ENCODE measurements around the gene CITED1. TPM values are rescaled to one million over a fixed set of nuclear protein-coding genes. Genes with fewer than 3 reads are reported as not detected.
"Not testable (repeated sequence)": the region's sequence is repeated elsewhere in the genome, so short reads cannot be mapped to it uniquely, and the experiment has no call there.

The CITED1 gene
- total RNA-seq, 1 donor from 2014 or later = not detected

DNA sequence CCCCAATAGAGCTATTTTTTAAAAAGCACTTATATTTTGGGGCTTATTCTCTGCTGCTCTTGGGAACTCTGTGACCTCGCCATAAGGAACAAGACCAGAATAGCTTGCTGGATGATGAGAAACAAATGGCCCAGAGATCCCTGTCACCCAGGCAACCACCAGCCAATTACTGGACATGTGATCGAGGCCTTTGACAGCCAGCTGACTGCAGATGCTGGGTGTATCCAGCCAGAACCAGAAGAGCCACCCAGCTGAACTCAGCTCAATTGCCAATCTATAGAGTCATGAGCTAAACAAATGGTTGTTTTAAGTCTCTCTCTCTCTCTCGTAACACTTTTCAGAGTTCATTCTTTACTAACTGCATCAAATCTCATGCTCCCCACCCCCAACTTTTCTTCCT lies 24.4 kb upstream of the CITED1 start:
- Histone ChIP-seq H3K27ac (replicated peaks) (no peak overlapping the region), H3K27me3 (ENCODE audit: low read depth) (no peaks in the 10 kb centered on the region), H3K36me3 (no peaks in the 10 kb centered on the region), H3K9me3 (replicated peaks) (no peaks in the 10 kb centered on the region), H3K4me1 (no peaks in the 10 kb centered on the region), H3K4me3 (no peak overlapping the region)
- intact Hi-C loops (cut with micrococcal nuclease) = no loop called here
- TF ChIP-seq, protein P1, sequence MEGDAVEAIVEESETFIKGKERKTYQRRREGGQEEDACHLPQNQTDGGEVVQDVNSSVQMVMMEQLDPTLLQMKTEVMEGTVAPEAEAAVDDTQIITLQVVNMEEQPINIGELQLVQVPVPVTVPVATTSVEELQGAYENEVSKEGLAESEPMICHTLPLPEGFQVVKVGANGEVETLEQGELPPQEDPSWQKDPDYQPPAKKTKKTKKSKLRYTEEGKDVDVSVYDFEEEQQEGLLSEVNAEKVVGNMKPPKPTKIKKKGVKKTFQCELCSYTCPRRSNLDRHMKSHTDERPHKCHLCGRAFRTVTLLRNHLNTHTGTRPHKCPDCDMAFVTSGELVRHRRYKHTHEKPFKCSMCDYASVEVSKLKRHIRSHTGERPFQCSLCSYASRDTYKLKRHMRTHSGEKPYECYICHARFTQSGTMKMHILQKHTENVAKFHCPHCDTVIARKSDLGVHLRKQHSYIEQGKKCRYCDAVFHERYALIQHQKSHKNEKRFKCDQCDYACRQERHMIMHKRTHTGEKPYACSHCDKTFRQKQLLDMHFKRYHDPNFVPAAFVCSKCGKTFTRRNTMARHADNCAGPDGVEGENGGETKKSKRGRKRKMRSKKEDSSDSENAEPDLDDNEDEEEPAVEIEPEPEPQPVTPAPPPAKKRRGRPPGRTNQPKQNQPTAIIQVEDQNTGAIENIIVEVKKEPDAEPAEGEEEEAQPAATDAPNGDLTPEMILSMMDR (IDR thresholded peaks at IDR 0.05; ENCODE audit: borderline replicate concordance) = no peak
- DNase-seq = no peak

DNA sequence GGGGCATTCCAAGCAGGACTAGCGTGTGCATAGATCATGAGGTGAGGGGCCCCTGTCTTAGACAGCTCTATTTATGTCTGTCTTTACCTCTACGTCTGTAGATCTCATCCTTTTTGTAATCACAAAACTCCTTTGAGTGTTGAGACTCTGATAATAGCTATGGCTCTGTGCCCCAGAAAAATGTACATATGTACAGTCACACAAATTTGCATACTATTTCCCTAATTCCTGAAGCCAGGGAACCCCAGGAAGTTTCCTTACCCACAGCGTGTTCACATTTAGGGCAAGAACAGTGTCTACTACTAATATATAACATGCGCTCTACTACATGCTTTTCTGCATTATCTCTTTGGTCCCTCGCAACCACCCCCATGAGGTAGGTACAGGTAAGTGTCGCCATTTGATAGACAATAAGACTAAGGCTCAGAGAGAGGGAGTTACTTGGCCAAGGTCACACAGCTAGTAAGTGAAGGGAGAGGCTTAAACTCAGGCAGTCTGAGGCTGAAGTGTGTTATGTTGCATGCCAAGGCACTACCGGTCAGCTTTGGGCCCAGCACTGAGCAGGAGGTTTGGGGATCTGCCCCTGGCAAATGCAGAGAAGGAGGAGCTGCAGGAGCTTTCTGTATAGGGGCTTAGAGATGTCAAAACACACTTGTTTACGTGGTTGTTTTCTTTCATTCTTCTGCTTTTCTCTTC lies 21.0 kb upstream of the CITED1 start:
- no peak for DNase-seq
- H3K27ac ChIP-seq (replicated peaks) = no peak overlapping the region
- intact Hi-C loops (cut with micrococcal nuclease) = no loop called here

DNA sequence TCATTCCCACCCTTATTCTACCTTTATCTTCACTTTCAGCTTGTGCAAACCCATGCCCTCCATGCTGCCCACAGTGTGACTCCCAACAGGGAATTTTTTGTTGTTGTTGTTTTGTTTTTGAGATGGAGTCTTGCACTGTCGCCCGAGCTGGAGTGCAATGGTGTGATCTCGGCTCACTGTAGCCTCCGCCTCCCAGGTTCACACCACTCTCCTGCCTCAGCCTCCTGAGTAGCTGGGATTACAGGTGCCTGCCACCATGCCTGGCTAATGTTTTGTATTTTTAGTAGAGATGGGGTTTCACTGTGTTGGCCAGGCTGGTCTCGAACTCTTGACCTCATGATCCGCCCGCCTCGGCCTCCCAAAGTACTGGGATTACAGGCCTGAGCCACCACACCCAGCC lies 13.9 kb upstream of the CITED1 start:
- DNase-seq; H3K9me3 ChIP-seq (replicated peaks); H3K36me3 ChIP-seq; H3K27me3 ChIP-seq (ENCODE audit: low read depth); H3K27ac ChIP-seq (replicated peaks); H3K4me3 ChIP-seq; intact Hi-C loops (cut with micrococcal nuclease); H3K4me1 ChIP-seq: not testable (repeated sequence)

More for the DNA sequence above, 21.0 kb upstream of the CITED1 start:
- no peaks in the 10 kb centered on the region for H3K4me1 ChIP-seq
- no peaks in the 10 kb centered on the region for H3K36me3 ChIP-seq
- no peaks in the 10 kb centered on the region for H3K9me3 ChIP-seq (replicated peaks)
- TF ChIP-seq, protein P1 (IDR thresholded peaks at IDR 0.05; ENCODE audit: borderline replicate concordance) = no peak
- no peak overlapping the region for H3K4me3 ChIP-seq
- no peaks in the 10 kb centered on the region for H3K27me3 ChIP-seq (ENCODE audit: low read depth)

DNA sequence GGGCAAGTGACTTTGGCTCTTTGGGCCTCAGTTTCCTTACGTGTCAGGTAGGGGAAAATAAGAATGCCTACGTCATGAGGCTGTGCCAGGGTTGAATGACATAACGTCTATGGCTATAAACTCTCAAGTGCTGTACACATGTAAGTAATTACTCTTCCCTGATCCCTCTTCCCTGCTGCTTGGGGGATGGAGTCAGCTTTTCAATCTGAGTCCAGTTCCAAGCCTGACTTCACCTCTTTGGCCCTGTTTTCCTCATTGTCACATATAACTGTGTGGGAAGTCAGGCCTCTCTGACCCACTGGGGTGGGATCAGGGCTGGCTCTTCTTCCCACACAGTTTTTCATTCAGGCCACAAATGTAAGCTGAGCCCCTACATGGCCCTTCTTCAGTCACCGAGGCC lies 11.4 kb upstream of the CITED1 start:
- no peak overlapping the region for H3K27ac ChIP-seq (replicated peaks)
- TF ChIP-seq, protein P1 (IDR thresholded peaks at IDR 0.05; ENCODE audit: borderline replicate concordance) = no peak

DNA sequence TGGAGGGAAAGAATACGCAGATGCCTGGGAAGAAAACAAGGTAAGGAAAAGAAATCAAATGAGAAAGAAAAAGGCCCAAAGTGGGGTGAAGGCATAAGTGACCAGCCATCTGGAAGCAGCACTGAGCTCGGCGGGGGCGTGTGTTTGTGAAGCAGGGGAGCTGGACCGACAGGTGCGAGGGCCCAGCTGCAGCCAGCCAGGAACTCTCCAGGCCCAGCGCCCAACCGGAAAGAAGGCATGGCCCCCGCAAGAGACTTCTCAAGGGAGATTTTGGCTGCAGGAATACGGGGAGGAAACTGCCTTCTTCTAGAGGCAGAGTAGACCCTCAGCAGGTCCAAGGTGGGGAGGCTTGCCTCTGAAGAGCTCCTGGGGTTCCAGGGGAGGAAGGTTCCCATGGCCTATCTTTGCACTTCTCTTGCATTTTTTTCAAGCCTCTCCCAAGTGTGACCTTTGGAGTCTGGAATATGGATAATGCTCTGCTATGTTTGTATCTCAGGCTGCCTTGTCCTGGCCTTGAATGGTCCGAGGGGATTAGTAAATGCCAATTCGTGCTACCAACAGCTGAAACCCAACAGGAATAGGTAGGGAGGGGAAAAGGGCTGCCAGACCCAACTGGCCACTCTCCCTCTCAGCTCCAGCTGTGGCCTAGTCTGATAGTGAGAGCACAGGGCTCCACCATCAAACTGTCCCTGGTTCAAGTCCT lies 10.8 kb upstream of the CITED1 start:
- intact Hi-C loops (cut with micrococcal nuclease) = no loop called here
- DNase-seq = no peak
- H3K27me3 ChIP-seq (ENCODE audit: low read depth) = no peaks in the 10 kb centered on the region
- H3K36me3 ChIP-seq = no peaks in the 10 kb centered on the region
- no peak overlapping the region for H3K4me3 ChIP-seq
- H3K9me3 ChIP-seq (replicated peaks) = no peaks in the 10 kb centered on the region
- no peak overlapping the region for H3K27ac ChIP-seq (replicated peaks)
- TF ChIP-seq, protein P1 (IDR thresholded peaks at IDR 0.05; ENCODE audit: borderline replicate concordance) = no peak
- no peaks in the 10 kb centered on the region for H3K4me1 ChIP-seq

More for the DNA sequence above, 11.4 kb upstream of the CITED1 start:
- intact Hi-C loops (cut with micrococcal nuclease) = no loop called here
- Histone ChIP-seq H3K27me3 (ENCODE audit: low read depth) (no peaks in the 10 kb centered on the region), H3K4me1 (no peaks in the 10 kb centered on the region), H3K36me3 (no peaks in the 10 kb centered on the region), H3K4me3 (no peak overlapping the region), H3K9me3 (replicated peaks) (no peaks in the 10 kb centered on the region)
- DNase-seq = no peak

DNA sequence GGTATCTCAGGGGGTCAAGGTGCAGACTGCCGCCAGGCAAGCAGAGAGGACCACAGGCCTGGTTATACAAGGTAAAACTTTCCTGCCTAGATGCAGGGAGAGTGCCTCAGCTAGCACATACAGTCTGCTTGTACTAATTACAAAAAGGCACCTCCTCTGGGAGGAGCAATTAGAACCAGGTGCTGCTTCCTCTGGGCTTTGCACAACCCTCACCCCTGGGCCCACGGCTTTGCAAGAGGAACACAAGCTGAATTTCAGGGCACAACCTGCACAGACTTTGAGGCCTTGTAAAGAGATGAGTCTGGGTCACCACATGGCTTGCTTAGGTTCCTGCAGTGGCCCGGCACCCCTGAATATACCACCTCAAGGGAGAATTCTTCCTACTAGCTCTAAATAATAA lies 9.2 kb upstream of the CITED1 start:
- TF ChIP-seq, protein P1 (IDR thresholded peaks at IDR 0.05; ENCODE audit: borderline replicate concordance) = no peak
- Histone ChIP-seq H3K27ac (replicated peaks) (no peak overlapping the region), H3K4me1 (no peaks in the 10 kb centered on the region), H3K4me3 (no peak overlapping the region), H3K27me3 (ENCODE audit: low read depth) (no peaks in the 10 kb centered on the region), H3K9me3 (replicated peaks) (no peaks in the 10 kb centered on the region), H3K36me3 (no peaks in the 10 kb centered on the region)
- intact Hi-C loops (cut with micrococcal nuclease) = no loop called here
- no peak for DNase-seq
